GM12872 (cell line): ENCODE measurements around the gene RASA2.

Source experiments
- TF ChIP-seq, protein P1 (sequence below): IDR thresholded peaks from 3 replicates; pipeline ENCODE4 v1.5.1; 2011; ENCODE audit warnings: low read depth, mild to moderate bottlenecking, low read length, moderate library complexity; ENCODE audit not compliant: insufficient read depth

The RASA2 gene

DNA sequence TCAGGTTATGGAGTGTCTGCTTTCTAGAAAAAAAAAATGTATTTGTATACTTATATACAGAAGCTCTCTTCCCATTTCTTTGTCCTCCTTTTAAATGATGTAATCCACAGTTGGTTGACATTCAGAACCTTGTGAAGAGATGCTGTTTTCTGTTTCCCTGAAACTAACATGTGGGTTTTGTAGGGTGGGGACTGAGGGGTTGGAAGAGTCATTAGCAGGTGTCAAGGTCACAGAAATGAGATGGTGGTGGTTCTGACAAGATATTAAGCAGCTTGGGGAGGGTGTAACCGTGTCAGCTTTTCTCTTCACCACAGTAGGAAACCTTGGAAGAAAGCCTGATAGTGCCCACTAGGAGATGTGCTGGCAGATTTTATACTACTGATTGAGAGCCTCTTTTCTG lies 2.4 kb downstream of the RASA2 start:
- TF ChIP-seq, protein P1, sequence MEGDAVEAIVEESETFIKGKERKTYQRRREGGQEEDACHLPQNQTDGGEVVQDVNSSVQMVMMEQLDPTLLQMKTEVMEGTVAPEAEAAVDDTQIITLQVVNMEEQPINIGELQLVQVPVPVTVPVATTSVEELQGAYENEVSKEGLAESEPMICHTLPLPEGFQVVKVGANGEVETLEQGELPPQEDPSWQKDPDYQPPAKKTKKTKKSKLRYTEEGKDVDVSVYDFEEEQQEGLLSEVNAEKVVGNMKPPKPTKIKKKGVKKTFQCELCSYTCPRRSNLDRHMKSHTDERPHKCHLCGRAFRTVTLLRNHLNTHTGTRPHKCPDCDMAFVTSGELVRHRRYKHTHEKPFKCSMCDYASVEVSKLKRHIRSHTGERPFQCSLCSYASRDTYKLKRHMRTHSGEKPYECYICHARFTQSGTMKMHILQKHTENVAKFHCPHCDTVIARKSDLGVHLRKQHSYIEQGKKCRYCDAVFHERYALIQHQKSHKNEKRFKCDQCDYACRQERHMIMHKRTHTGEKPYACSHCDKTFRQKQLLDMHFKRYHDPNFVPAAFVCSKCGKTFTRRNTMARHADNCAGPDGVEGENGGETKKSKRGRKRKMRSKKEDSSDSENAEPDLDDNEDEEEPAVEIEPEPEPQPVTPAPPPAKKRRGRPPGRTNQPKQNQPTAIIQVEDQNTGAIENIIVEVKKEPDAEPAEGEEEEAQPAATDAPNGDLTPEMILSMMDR = no peak

DNA sequence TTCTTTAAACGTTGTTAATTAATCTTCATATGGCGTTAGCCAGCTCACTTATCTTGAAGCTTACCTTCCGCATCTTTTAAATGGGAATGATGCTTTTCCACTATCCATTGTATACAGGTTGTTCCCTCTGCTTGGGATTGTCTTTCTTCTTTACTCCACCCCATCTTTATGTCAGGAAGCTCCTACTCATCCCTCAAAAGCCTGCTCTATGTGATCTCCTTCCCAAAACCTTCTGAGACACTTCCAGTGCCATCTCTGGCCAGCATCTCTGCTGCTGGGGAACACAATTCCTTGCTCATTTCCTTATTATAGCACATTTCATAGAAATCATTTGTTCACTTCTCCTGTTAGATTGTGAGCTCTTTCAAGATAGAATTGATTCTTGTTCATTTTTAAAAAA lies 4.3 kb downstream of the RASA2 start:
- TF ChIP-seq, protein P1 = no peak

- TF ChIP-seq, protein P1 = no peak
These were observed 5.1 kb downstream of the RASA2 start for GRCh38 chr3:141491929-141492328.

DNA sequence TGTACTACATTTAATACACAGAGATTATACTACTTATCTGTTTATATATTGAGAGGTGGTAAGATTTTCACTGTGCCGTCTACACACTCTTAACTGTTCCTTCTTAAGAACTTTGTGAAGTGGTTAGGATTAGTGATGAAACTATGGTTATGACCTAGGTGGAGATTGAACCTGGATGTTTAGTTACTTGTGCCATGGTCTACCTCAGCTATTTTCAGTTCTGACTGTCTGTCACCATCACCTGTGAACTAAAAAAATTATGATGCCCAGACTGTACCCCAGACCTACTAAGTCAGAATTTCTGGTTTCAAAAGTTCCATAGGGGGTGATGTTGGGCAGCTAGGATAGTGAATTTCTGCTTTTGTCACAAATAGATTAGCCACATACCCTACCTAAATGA lies 6.4 kb downstream of the RASA2 start:
- TF ChIP-seq, protein P1 = no peak

DNA sequence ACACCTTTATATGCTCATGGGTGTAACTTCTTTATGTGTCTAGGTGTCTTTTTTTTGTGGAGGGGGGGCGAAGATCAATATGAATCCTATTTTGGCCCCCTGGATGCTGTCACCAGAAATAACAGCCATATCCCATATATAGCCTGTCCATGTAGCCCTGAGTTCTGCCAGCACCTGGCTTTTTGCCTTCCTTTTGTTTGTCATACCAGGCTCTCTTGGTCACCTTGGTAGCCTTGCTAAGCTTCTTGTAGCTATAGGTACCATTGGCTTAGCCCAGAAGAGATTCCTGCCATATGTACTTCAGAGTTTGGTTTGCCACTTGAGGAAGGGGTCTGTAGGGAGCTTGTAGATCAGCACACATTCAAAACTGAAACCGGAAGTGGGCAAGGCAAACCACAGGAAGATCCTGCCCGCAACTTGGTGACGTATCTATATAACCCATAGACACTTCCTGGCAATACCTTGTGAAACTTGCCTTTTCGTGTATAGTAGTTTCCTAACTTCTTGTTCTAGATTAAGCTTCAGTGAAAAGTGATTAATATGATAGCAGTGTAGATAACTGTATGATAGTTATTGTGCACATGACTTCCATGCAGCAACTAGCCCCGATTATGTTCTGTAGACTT lies 11.9 kb downstream of the RASA2 start:
- TF ChIP-seq, protein P1 = no peak

- TF ChIP-seq, protein P1 = no peak
These were observed 12.5 kb downstream of the RASA2 start for GRCh38 chr3:141499284-141499683.

DNA sequence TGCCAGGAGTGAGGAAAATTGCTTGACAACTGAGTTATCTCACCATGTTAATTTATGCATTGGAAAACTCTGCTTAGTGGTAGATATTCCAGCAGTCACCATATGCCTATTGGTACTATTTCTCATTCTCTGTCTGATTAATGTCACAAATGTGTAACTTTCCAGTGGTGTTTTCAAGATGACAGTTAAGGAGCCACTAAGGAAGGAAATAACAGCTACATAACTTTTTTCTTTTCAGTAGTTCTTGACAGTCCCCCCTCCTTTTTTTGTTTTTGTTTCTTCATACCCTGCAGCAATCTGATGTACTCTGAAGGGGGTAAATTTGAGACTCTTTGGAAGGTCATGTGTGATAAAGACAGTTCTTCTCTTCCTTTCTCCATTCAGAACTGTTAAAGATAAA lies 13.1 kb downstream of the RASA2 start:
- TF ChIP-seq, protein P1 = no peak
